H1 (cell line): Measurements from ENCODE around the gene TBX6. TPM values are rescaled to one million over a fixed set of nuclear protein-coding genes. Genes with fewer than 3 reads are reported as not detected.

Experiments used
- E2F6 ChIP-seq: IDR thresholded peaks from 2 replicates; pipeline ENCODE4 v1.6.1; 2012; ENCODE audit warnings: inconsistent platforms
- EZH2 ChIP-seq: fragments of 200-600 bp; sonication (generic); IDR thresholded peaks from 2 replicates; pipeline ENCODE4 v1.7.1; 2012; ENCODE audit warnings: low read depth, mild to moderate bottlenecking, moderate library complexity, low read length, inconsistent platforms; ENCODE audit not compliant: severe bottlenecking
- NRF1 ChIP-seq: IDR thresholded peaks from 2 replicates; pipeline ENCODE4 v1.6.1; 2011; ENCODE audit warnings: mild to moderate bottlenecking, low read depth, low read length, improper control_type of control experiment
- RAD21 ChIP-seq, 2 experiments: IDR thresholded peaks in 1 of 2; conservative IDR thresholded peaks in 1 of 2; 2 replicates each; pipeline ENCODE4 v1.6.1; 2011; ENCODE audit warnings: low read depth in 2 of 2, low read length in 2 of 2, improper control_type of control experiment in 1 of 2, inconsistent platforms in 1 of 2, mild to moderate bottlenecking in 1 of 2, moderate library complexity in 1 of 2
- TAF1 ChIP-seq: IDR thresholded peaks from 2 replicates; pipeline ENCODE4 v1.6.1; 2011; ENCODE audit warnings: mild to moderate bottlenecking, low read depth, low read length
- TAF7 ChIP-seq: optimal IDR thresholded peaks from 2 replicates; pipeline ENCODE3; 2011; ENCODE audit warnings: low read depth, mild to moderate bottlenecking, inconsistent platforms, low read length, moderate library complexity, borderline replicate concordance
- TBP ChIP-seq: IDR thresholded peaks from 2 replicates; pipeline ENCODE4 v1.6.1; 2011; ENCODE audit warnings: low read depth, low read length, improper control_type of control experiment
- polyA plus RNA-seq, 7 experiments: library from polyadenylated mRNA; depleted of rRNA in 3 of 7; stranded (reverse) in 5 of 7; unstranded in 2 of 7; fragments of >200 nt in 5 of 7; fragments of 200-250 nt in 2 of 7; gene quantifications; 1 replicate in 5 of 7; 2 replicates in 1 of 7; 4 replicates in 1 of 7; pipeline versions ENCODE4 v1.2.1 to v1.2.3, GENCODE V29; 2011 to 2013; ENCODE audit warnings: missing spikeins in 2 of 7, mixed read lengths in 2 of 7
- total RNA-seq: library from RNA; stranded (reverse); fragmentation: NEBNext Ultra II Directional; extraction: Animal tissue kit (Norgen Biotek cat#: 25700); gene quantifications from 2 replicates; pipeline ENCODE4 v1.2.1, GENCODE V29; 2021

Gene TBX6
- total and polyA plus RNA-seq, 2 of the 8 experiments (the other 6 are each of a cell fraction or from before 2014, with no cell fraction given) = 2.2 to 2.8 TPM

- TF ChIP-seq TAF1 = no peak
- no peak for TF ChIP-seq RAD21 (IDR thresholded peaks at IDR 0.05 in 1 of 2, conservative IDR thresholded peaks at IDR 0.05 in 1 of 2; ENCODE audit: low read depth in 2 of 2, low read length in 2 of 2)
- no peak for TF ChIP-seq TBP
- no peak for TF ChIP-seq TAF7
- TF ChIP-seq E2F6 = no peak
- no peak for TF ChIP-seq NRF1
- TF ChIP-seq EZH2 = no peak
Observed at GRCh38 chr16:30137897-30138296, 46.2 kb upstream of the TBX6 start (continued).
